D721Med (cell line): ENCODE results near the gene NEK2.
A peak's percentile ranks its signal among the peaks of the same experiment; 100 is the strongest.
"Not testable (repeated sequence)": the region's sequence is repeated elsewhere in the genome, so short reads cannot be mapped to it uniquely, and the experiment has no call there.

ENCODE experiments used
- DNase-seq: peaks from one replicate; pipeline ENCODE4 v3.0.0; 2011; ENCODE audit warnings: low spot score; ENCODE audit not compliant: insufficient read length
- FAIRE-seq: peaks from 2 replicates; lab custom pipeline; 2011; peaks lifted over from hg19 to GRCh38; lab: Jason Lieb, UNC
- CTCF ChIP-seq: IDR thresholded peaks from 2 replicates; pipeline ENCODE4 v1.5.1; 2012; ENCODE audit warnings: mild to moderate bottlenecking, control low read depth; ENCODE audit not compliant: insufficient read depth; ENCODE audit errors: missing control alignments

Gene NEK2

GRCh38 chr1:211703812-211704537, 28.6 kb upstream of the NEK2 start:
- peak; percentile 8 for DNase-seq
- no peak for TF ChIP-seq CTCF
- FAIRE-seq = no peak

- TF ChIP-seq CTCF = no peak
- no peak for DNase-seq
- FAIRE-seq = no peak
These were observed 26.3 kb upstream of the NEK2 start for GRCh38 chr1:211701733-211702132.

DNA sequence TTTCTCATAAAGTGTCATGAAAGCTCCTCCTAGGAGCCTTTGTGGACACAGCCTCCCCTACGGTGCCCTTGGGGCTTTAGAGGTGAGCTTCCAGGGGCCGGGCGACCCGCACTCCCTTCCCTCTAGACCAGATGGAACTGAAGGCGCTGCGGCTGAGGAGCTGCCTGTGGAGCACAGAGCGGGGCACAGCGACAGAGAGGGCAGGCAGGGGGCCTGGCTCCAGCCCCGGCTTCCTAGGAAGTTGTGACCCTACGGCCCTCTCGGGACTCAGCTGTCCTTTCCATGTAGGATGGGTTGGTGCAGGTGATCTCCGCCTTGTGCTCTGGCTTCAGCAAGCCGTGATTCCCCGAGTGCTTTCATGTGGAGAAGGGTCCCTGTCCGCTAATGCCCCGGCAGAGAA, 23.6 kb upstream of the NEK2 start:
- DNase-seq (peak; percentile 11), FAIRE-seq (no peak)
- TF ChIP-seq CTCF = no peak

DNA sequence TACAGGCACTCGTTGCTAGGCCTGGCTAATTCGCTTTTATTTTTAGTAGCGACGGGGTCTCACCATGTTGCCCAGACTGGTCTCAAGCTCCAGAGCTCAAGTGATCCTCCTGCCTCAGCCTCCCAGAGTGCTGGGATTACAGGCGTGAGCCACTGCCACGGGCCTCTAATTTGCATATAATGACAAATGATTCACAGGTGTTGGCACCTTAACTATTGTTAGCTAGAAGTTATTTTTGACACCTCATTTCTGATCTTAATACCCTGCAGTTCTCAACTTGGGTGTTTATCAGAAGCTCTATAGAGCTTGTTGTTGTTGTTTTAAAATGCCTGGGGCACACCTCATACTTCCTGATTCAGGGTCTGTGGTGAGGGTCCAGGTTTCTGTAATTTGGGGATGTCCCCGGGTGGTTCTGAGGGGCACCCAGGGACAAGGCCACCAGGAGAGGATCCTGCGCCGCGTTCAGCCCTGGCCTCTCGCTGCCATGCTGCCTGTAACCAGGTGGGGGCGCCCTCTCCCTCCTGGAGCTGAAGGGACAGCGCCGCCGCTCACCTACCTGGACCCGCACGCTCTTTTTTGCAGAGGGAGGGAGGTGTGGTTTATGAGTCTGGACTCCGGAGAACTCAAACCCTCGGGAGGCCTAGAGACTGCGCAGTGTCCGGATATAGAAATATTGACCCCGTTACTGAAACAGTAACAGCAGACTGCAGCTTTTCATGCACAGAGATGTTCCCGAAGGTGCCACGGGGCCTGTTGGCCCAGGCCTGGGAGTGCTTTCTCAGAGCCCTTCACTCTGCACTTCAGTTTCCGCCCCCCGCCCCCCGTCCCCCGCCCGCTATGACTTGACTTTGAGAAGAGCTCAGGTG, 23.0 kb upstream of the NEK2 start:
- DNase-seq = peak; percentile 88
- TF ChIP-seq CTCF = peak; percentile 99
- peak; percentile 16 for FAIRE-seq

- no peak for TF ChIP-seq CTCF
- peak; percentile 6 for DNase-seq
- FAIRE-seq = no peak
These were observed 21.9 kb upstream of the NEK2 start for GRCh38 chr1:211697356-211697755.

- TF ChIP-seq CTCF = no peak
- no peak for DNase-seq
- no peak for FAIRE-seq
These were observed 19.9 kb upstream of the NEK2 start for GRCh38 chr1:211695135-211695816.

- not testable (repeated sequence) for DNase-seq, FAIRE-seq
These were observed 18.5 kb upstream of the NEK2 start for GRCh38 chr1:211693911-211694310.
